K562 (cell line): ENCODE data around the gene ZBTB22. TPM values are rescaled to one million over a fixed set of nuclear protein-coding genes. Genes with fewer than 3 reads are reported as not detected.

Source experiments
- DACH1 ChIP-seq: fragments of 450-650 bp; IDR thresholded peaks from 2 replicates; pipeline ENCODE4 v1.6.1; 2018; ENCODE audit not compliant: partially characterized antibody
- EP400 ChIP-seq: fragments of 450-650 bp; IDR thresholded peaks from 2 replicates; pipeline ENCODE4 v1.6.1; 2017; ENCODE audit warnings: antibody characterized with exemption, mild to moderate bottlenecking, moderate library complexity
- FOXK1 ChIP-seq: sonication (generic); formaldehyde crosslinking; IDR thresholded peaks from 2 replicates; pipeline ENCODE4 v1.8.0; 2022; ENCODE audit warnings: missing genetic modification reagents, mild to moderate bottlenecking, borderline replicate concordance
- GABPB1 ChIP-seq: sonication (generic); formaldehyde crosslinking; IDR thresholded peaks from 2 replicates; pipeline ENCODE4 v1.8.0; 2022; ENCODE audit warnings: mild to moderate bottlenecking, missing genetic modification reagents
- HMG20B ChIP-seq: fragments of 250-450 bp; sonication (Bioruptor Pico); IDR thresholded peaks from 2 replicates; pipeline ENCODE4 v1.5.0; 2021; ENCODE audit warnings: mild to moderate bottlenecking
- HMGN3 ChIP-seq: IDR thresholded peaks from 2 replicates; pipeline ENCODE4 v1.6.1; 2011; ENCODE audit warnings: borderline replicate concordance, low read depth, mild to moderate bottlenecking, mixed read lengths, low read length; ENCODE audit not compliant: insufficient read length; ENCODE audit errors: extremely low read depth
- IRF2 ChIP-seq: sonication (generic); formaldehyde crosslinking; IDR thresholded peaks from 2 replicates; pipeline ENCODE4 v1.8.1; 2022; ENCODE audit warnings: mild to moderate bottlenecking, missing genetic modification reagents
- NFE2 ChIP-seq: IDR thresholded peaks from 2 replicates; pipeline ENCODE4 v1.6.1; 2014; ENCODE audit warnings: antibody characterized with exemption, low read depth
- PHF8 ChIP-seq: fragments of 200-600 bp; sonication (generic); IDR thresholded peaks from 2 replicates; pipeline ENCODE4 v1.6.1; 2012; ENCODE audit warnings: mixed run types, mild to moderate bottlenecking, inconsistent platforms, low read length, moderate library complexity, borderline replicate concordance
- RAD21 ChIP-seq, 2 experiments: fragments of 250-450 bp in 1 of 2; fragments of 450-650 bp in 1 of 2; sonication (Bioruptor Pico) in 1 of 2; formaldehyde crosslinking in 1 of 2; IDR thresholded peaks in 1 of 2; conservative IDR thresholded peaks in 1 of 2; 2 replicates each; pipeline versions ENCODE4 v1.4.0 to v1.8.0; 2020 to 2022; ENCODE audit warnings: mild to moderate bottlenecking in 2 of 2, moderate library complexity in 1 of 2
- TCFL5 ChIP-seq: fragments of 250-450 bp; sonication (Bioruptor Pico); conservative IDR thresholded peaks from 2 replicates; pipeline ENCODE4 v1.6.1; 2021; ENCODE audit warnings: mild to moderate bottlenecking, moderate library complexity, matching md5 sums
- ZFP36 ChIP-seq: fragments of 150-350 bp; IDR thresholded peaks from 2 replicates; pipeline ENCODE4 v1.6.1; 2018; ENCODE audit warnings: low read length, low read depth; ENCODE audit not compliant: partially characterized antibody
- ZKSCAN1 ChIP-seq: fragments of 150-350 bp; IDR thresholded peaks from 2 replicates; pipeline ENCODE4 v1.6.1; 2016; ENCODE audit warnings: low read depth, low read length
- ZNF133 ChIP-seq: fragments of 250-450 bp; sonication (Bioruptor Pico); IDR thresholded peaks from 2 replicates; pipeline ENCODE4 v1.4.0; 2020; ENCODE audit warnings: mild to moderate bottlenecking
- ZNF282 ChIP-seq: sonication (generic); formaldehyde crosslinking; IDR thresholded peaks from 2 replicates; pipeline ENCODE4 v1.8.1; 2023; ENCODE audit warnings: missing genetic modification reagents
- ZNF766 ChIP-seq: fragments of 200-800 bp; sonication (Bioruptor generic); conservative IDR thresholded peaks from 2 replicates; pipeline ENCODE4 v1.6.1; 2016; ENCODE audit warnings: missing genetic modification characterization, missing compliant biosample characterization
- ZNF830 ChIP-seq: fragments of 250-450 bp; sonication (Bioruptor Pico); IDR thresholded peaks from 2 replicates; pipeline ENCODE4 v1.5.0; 2021; ENCODE audit warnings: mild to moderate bottlenecking
- polyA plus RNA-seq, 8 experiments: library from polyadenylated mRNA; depleted of rRNA in 4 of 8; stranded (reverse) in 5 of 8; unstranded in 3 of 8; fragments of >200 nt; fragmentation: Nextera tagmentation in 2 of 8; fragmentation: Illumina TruSeq in 1 of 8; extraction: Ambion mirVana in 2 of 8; extraction: Trizol in 1 of 8; gene quantifications; 2 replicates each; pipeline versions ENCODE4 v1.2.1 to v1.2.3, GENCODE V29; 2011 to 2014; ENCODE audit warnings: inconsistent platforms in 1 of 8, missing spikeins in 1 of 8
- total RNA-seq, 7 experiments: library from RNA; depleted of rRNA in 6 of 7; stranded (reverse); fragments of >200 nt in 6 of 7; fragmentation: Illumina TruSeq in 2 of 7; extraction: Trizol in 2 of 7; gene quantifications; 2 replicates each; pipeline versions ENCODE4 v1.2.1 to v1.2.3, GENCODE V29; 2011 to 2021; ENCODE audit warnings: low replicate concordance in 1 of 7
- TF ChIP-seq, protein P1 (sequence below): fragments of 450-650 bp; IDR thresholded peaks from 2 replicates; pipeline ENCODE4 v1.6.1; 2016; ENCODE audit warnings: borderline replicate concordance
- TF ChIP-seq, protein P2 (sequence below): fragments of 250-450 bp; sonication (Bioruptor Pico); IDR thresholded peaks from 2 replicates; pipeline ENCODE4 v1.8.0; 2022; ENCODE audit warnings: moderate library complexity, mild to moderate bottlenecking, inconsistent platforms
- TF ChIP-seq, protein P3 (sequence below): fragments of 250-450 bp; sonication (Bioruptor Pico); IDR thresholded peaks from 2 replicates; pipeline ENCODE4 v1.5.0; 2021; ENCODE audit warnings: mild to moderate bottlenecking, borderline replicate concordance

ZBTB22 gene
- total and polyA plus RNA-seq, 9 of the 15 experiments (the other 6 are each of a cell fraction or from before 2014, with no cell fraction given) = 0.21 to 11.9 (median 7.1) TPM

DNA sequence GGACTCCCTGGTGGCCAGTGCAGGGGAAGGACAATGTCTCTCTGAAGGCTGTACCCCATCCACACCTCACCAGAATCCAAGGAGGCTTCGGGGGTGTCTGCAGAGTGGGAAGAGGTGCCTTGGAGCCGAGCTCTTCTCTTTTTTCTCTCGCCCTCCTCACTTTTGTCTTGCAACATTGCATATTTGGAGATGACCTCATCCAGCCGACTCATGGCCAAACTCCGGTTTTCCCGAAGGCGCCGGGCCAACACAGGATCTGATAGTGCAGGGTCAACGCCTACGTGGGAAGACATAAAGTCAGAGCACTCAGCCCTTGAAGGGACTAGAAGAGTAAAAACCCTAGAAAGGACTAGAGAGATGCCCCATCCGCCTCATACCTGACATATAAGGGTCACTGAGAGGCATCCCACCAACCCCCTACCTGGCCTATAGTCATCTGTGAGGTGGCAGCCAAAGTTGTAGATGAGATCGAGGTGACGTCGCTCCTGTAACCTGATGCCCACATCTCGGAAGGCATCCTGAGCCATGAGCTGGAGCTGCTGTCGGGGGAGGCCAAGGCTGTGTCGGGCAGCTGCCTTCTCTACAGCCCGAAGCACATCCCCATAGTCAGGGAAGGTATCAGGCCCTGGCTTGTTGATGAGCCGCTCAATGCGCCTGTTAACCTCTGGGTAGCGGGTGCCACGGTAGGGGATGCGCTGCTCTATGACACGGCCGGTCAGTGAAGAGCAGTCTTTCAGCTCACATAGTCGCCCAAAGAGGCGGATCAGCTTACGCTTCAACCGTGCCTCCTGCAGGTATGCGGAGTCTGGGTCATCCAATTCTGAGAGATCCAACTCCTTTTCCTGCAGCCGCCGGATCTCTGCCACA, 3.0 kb upstream of the ZBTB22 start (continued):
- TF ChIP-seq, protein P1, sequence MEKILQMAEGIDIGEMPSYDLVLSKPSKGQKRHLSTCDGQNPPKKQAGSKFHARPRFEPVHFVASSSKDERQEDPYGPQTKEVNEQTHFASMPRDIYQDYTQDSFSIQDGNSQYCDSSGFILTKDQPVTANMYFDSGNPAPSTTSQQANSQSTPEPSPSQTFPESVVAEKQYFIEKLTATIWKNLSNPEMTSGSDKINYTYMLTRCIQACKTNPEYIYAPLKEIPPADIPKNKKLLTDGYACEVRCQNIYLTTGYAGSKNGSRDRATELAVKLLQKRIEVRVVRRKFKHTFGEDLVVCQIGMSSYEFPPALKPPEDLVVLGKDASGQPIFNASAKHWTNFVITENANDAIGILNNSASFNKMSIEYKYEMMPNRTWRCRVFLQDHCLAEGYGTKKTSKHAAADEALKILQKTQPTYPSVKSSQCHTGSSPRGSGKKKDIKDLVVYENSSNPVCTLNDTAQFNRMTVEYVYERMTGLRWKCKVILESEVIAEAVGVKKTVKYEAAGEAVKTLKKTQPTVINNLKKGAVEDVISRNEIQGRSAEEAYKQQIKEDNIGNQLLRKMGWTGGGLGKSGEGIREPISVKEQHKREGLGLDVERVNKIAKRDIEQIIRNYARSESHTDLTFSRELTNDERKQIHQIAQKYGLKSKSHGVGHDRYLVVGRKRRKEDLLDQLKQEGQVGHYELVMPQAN = no peak
- TF ChIP-seq NFE2 (peak; percentile 67), ZNF133 (CRISPR knock-in tag) (no peak), ZFP36 (no peak), GABPB1 (CRISPR knock-in tag) (no peak), RAD21 (CRISPR knock-in tag; conservative IDR thresholded peaks at IDR 0.05 in 1 of 2, IDR thresholded peaks at IDR 0.05 in 1 of 2) (no peak), TCFL5 (CRISPR knock-in tag) (no peak), ZKSCAN1 (no peak), EP400 (peak; percentile 71), ZNF766 (no peak), HMGN3 (no peak), PHF8 (no peak; the same call in 1 of the 2 replicates), ZNF830 (CRISPR knock-in tag) (no peak), IRF2 (CRISPR knock-in tag) (no peak), ZNF282 (CRISPR knock-in tag) (no peak), DACH1 (no peak), FOXK1 (CRISPR knock-in tag) (no peak), HMG20B (CRISPR knock-in tag) (no peak)
- TF ChIP-seq, protein P2, sequence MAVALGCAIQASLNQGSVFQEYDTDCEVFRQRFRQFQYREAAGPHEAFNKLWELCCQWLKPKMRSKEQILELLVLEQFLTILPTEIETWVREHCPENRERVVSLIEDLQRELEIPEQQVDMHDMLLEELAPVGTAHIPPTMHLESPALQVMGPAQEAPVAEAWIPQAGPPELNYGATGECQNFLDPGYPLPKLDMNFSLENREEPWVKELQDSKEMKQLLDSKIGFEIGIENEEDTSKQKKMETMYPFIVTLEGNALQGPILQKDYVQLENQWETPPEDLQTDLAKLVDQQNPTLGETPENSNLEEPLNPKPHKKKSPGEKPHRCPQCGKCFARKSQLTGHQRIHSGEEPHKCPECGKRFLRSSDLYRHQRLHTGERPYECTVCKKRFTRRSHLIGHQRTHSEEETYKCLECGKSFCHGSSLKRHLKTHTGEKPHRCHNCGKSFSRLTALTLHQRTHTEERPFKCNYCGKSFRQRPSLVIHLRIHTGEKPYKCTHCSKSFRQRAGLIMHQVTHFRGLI (CRISPR knock-in tag) = no peak
- TF ChIP-seq, protein P3, sequence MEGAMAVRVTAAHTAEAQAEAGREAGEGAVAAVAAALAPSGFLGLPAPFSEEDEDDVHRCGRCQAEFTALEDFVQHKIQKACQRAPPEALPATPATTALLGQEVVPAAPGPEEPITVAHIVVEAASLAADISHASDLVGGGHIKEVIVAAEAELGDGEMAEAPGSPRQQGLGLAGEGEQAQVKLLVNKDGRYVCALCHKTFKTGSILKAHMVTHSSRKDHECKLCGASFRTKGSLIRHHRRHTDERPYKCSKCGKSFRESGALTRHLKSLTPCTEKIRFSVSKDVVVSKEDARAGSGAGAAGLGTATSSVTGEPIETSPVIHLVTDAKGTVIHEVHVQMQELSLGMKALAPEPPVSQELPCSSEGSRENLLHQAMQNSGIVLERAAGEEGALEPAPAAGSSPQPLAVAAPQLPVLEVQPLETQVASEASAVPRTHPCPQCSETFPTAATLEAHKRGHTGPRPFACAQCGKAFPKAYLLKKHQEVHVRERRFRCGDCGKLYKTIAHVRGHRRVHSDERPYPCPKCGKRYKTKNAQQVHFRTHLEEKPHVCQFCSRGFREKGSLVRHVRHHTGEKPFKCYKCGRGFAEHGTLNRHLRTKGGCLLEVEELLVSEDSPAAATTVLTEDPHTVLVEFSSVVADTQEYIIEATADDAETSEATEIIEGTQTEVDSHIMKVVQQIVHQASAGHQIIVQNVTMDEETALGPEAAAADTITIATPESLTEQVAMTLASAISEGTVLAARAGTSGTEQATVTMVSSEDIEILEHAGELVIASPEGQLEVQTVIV (CRISPR knock-in tag) = no peak
